Fibroblast of lung (primary cell): ENCODE measurements around the gene KCNQ1OT1. TPM values are rescaled to one million over a fixed set of nuclear protein-coding genes. Genes with fewer than 3 reads are reported as not detected.

Source experiments
- DNase-seq, 2 donors: peaks; one replicate each; pipeline versions ENCODE4 v3.0.0 to v3.0.0-alpha.2; 2010; ENCODE audit warnings: low read depth in 2 of 2
- H2AFZ ChIP-seq: 2 replicates; pipeline ENCODE4 v1.5.1; 2012; ENCODE audit warnings: low read length, control low read depth, inconsistent platforms
- H3K27ac ChIP-seq: 2 replicates; pipeline ENCODE4 v1.5.1; 2011; ENCODE audit warnings: low read length, control low read depth; ENCODE audit not compliant: insufficient read depth
- H3K27me3 ChIP-seq: 2 replicates; pipeline ENCODE4 v1.5.1; 2011; ENCODE audit warnings: mild to moderate bottlenecking, low read length; ENCODE audit not compliant: control insufficient read depth, insufficient read depth
- H3K36me3 ChIP-seq: 2 replicates; pipeline ENCODE4 v1.5.1; 2011; ENCODE audit warnings: low read length; ENCODE audit not compliant: control insufficient read depth, insufficient read depth
- H3K4me1 ChIP-seq: 2 replicates; pipeline ENCODE4 v1.5.1; 2011; ENCODE audit warnings: low read length; ENCODE audit not compliant: control insufficient read depth, insufficient read depth; ENCODE audit errors: extremely low read depth
- H3K4me2 ChIP-seq: 2 replicates; pipeline ENCODE4 v1.5.1; 2011; ENCODE audit warnings: low read length, control low read depth; ENCODE audit not compliant: insufficient read depth; ENCODE audit errors: extremely low read depth
- H3K4me3 ChIP-seq, 4 experiments: fragments of 200-600 bp in 1 of 4; sonication (generic) in 1 of 4; replicated peaks in 1 of 4; 2 replicates each; pipeline ENCODE4 v1.5.1; 2011 to 2016; ENCODE audit warnings: low read length in 4 of 4, low read depth in 3 of 4, mild to moderate bottlenecking in 3 of 4, control low read depth in 2 of 4, inconsistent platforms in 1 of 4, mixed read lengths in 1 of 4; ENCODE audit not compliant: insufficient read depth in 1 of 4; ENCODE audit errors: control extremely low read depth in 1 of 4
- H3K79me2 ChIP-seq: 2 replicates; pipeline ENCODE4 v1.5.1; 2012; ENCODE audit warnings: mild to moderate bottlenecking, low read length, inconsistent platforms; ENCODE audit not compliant: control insufficient read depth, insufficient read depth
- H3K9ac ChIP-seq: 2 replicates; pipeline ENCODE4 v1.5.1; 2011; ENCODE audit warnings: mild to moderate bottlenecking, low read length, control low read depth; ENCODE audit not compliant: insufficient read depth
- H3K9me3 ChIP-seq: 2 replicates; pipeline ENCODE4 v1.5.1; 2012; ENCODE audit warnings: low read depth, low read length; ENCODE audit not compliant: control insufficient read depth, insufficient read depth
- H4K20me1 ChIP-seq: 2 replicates; pipeline ENCODE4 v1.5.1; 2011; ENCODE audit warnings: low read length; ENCODE audit not compliant: control insufficient read depth, insufficient read depth; ENCODE audit errors: extremely low read depth
- EZH2 ChIP-seq: IDR thresholded peaks from 2 replicates; pipeline ENCODE4 v1.5.1; 2012; ENCODE audit warnings: low read length, control low read depth, mild to moderate bottlenecking; ENCODE audit errors: missing control alignments
- polyA plus RNA-seq, 2 donors: library from polyadenylated mRNA; depleted of rRNA in 1 of 2; stranded (reverse) in 1 of 2; unstranded in 1 of 2; fragments of >200 nt; gene quantifications; 2 replicates each; pipeline ENCODE4 v1.2.1, GENCODE V29; 2011 to 2012; ENCODE audit warnings: missing spikeins in 1 of 2
- total RNA-seq: library from RNA; depleted of rRNA; stranded (reverse); fragments of >200 nt; gene quantifications from 2 replicates; pipeline ENCODE4 v1.2.1, GENCODE V29; 2014
- TF ChIP-seq, protein P1 (sequence below), 2 donors: IDR thresholded peaks in 1 of 2; conservative IDR thresholded peaks in 1 of 2; 1 replicate in 1 of 2; 2 replicates in 1 of 2; pipeline ENCODE4 v1.5.1; 2011 to 2012; ENCODE audit warnings: low read length in 2 of 2, control low read depth in 1 of 2, inconsistent platforms in 1 of 2, low read depth in 1 of 2, mild to moderate bottlenecking in 1 of 2

KCNQ1OT1 gene
- total and polyA plus RNA-seq, 2 donors (not counting 1 experiment from before 2014, with no cell fraction given): 0.11 to 1.8 TPM

DNA sequence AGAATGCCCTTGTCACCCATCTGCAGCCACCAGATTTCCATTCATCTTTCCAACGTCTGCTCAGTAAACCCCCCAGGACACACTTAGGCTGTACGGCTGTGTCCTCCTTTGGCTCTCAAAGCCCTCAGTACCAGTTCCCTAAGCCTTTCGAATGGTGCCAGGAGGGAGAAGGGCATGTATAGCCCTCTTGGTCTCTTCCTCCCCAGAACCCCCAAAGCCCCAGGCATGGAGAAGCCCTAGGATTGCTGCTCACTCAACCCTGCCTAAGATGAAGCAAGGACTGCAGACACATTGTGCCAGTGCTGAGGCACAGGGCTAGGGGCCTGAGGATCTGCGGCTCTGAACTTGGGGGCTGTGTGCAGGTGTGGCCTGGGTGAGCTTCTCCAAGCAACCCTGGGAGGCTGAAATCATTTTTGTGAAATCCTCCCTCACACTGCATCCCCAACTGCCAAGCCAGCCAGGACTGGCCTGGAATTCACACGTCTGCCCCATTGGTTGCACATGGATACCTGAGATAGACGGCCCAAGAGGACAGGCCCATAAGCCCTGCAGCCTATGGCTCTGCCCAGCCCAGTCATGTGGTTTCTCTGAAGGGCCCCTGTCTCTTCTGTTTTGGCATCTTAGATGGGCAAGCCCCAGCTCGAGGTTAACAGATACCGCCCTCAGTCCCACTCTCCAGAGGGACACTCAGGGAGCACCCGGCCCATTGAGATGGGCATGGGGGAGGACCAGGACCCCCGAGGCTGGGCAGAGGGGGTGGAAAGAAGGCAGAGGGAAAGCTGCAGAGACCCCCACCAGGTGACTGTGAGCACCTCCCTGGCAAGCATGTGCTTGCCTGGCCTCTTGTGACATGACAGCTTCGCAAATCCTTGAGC is 34.0 kb downstream of the KCNQ1OT1 start:
- no peak for TF ChIP-seq EZH2
- TF ChIP-seq, protein P1, sequence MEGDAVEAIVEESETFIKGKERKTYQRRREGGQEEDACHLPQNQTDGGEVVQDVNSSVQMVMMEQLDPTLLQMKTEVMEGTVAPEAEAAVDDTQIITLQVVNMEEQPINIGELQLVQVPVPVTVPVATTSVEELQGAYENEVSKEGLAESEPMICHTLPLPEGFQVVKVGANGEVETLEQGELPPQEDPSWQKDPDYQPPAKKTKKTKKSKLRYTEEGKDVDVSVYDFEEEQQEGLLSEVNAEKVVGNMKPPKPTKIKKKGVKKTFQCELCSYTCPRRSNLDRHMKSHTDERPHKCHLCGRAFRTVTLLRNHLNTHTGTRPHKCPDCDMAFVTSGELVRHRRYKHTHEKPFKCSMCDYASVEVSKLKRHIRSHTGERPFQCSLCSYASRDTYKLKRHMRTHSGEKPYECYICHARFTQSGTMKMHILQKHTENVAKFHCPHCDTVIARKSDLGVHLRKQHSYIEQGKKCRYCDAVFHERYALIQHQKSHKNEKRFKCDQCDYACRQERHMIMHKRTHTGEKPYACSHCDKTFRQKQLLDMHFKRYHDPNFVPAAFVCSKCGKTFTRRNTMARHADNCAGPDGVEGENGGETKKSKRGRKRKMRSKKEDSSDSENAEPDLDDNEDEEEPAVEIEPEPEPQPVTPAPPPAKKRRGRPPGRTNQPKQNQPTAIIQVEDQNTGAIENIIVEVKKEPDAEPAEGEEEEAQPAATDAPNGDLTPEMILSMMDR (conservative IDR thresholded peaks at IDR 0.05 in 1 of 2, IDR thresholded peaks at IDR 0.05 in 1 of 2; ENCODE audit: low read depth in 1 of 2, low read length in 2 of 2): no peak
- H3K4me2 ChIP-seq: no peak overlapping the region
- no peaks in the 10 kb centered on the region for H3K27me3 ChIP-seq
- no peak overlapping the region for H3K4me3 ChIP-seq
- no peak overlapping the region for H2AFZ ChIP-seq
- H4K20me1 ChIP-seq: no peaks in the 10 kb centered on the region
- no peaks in the 10 kb centered on the region for H3K9me3 ChIP-seq
- no peaks in the 10 kb centered on the region for H3K36me3 ChIP-seq
- no peak for DNase-seq
- no peak overlapping the region for H3K27ac ChIP-seq
- H3K4me1 ChIP-seq: no peaks in the 10 kb centered on the region
- no peaks in the 10 kb centered on the region for H3K79me2 ChIP-seq
- H3K9ac ChIP-seq: no peak overlapping the region

DNA sequence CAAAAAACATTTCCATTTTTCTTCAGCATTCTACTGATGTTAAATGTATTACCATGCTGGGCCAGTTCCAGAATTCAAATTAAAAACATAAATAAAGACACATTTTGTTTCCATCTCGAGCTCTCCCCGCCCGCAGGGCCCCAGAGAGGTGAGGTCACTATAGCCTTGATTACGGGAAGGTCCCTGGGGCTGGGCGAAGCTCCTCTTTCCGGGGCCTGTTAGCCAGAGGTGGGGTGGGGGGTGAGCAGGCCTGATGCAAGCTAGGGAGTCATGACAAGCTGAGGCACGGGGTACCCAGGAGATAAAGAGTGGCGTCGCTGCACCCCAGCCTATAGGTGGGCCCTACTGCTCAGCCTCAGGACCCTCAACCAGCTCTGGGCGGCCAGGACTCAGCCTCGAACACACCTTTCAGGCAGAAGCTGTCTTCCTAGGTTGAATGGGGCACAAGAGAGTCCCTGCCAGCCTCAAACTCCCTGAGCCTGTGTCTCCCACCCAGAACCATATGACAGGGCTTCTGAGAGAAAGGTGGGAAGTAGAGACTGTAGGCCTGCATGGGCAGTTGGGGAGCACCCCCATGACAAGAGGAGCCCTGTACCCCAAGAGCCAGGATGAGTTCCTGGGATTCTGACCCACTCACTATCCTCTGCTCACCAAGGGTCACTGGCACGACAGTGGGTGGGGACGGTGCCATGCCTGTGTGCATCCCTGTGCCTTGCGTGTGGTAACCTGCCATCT is 34.8 kb downstream of the KCNQ1OT1 start:
- no peaks in the 10 kb centered on the region for H3K36me3 ChIP-seq
- H3K27ac ChIP-seq: no peak overlapping the region
- H3K27me3 ChIP-seq: no peaks in the 10 kb centered on the region
- no peaks in the 10 kb centered on the region for H3K79me2 ChIP-seq
- DNase-seq: no peak
- H3K4me3 ChIP-seq: no peak overlapping the region
- H2AFZ ChIP-seq: no peak overlapping the region
- no peak overlapping the region for H3K4me2 ChIP-seq
- TF ChIP-seq, protein P1 (conservative IDR thresholded peaks at IDR 0.05 in 1 of 2, IDR thresholded peaks at IDR 0.05 in 1 of 2; ENCODE audit: low read depth in 1 of 2, low read length in 2 of 2): no peak
- no peak for TF ChIP-seq EZH2
- H4K20me1 ChIP-seq: no peaks in the 10 kb centered on the region
- no peaks in the 10 kb centered on the region for H3K4me1 ChIP-seq
- no peaks in the 10 kb centered on the region for H3K9me3 ChIP-seq
- no peak overlapping the region for H3K9ac ChIP-seq

DNA sequence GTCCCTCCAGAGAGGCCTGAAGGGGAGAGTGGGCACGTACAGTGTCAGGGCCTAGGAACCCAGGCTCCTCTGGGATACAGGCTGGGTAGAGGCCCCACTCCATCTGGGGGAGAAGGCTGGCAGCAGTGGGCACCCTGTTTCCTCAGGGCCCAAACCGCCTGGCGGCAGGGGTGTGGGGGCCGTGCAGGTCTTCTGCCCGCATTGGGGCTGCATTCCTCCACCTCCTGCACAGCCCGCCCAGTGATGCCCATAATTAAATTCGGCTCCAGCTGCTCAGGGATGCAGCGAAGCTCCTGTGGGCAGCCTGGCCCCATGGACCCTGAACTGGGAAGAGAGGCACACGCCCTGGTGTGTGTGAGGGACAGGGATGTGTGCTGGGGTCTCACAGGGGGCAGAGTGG is 35.4 kb downstream of the KCNQ1OT1 start:
- Histone ChIP-seq H3K9me3 (no peaks in the 10 kb centered on the region), H4K20me1 (no peaks in the 10 kb centered on the region), H3K36me3 (no peaks in the 10 kb centered on the region), H3K79me2 (no peaks in the 10 kb centered on the region), H3K27ac (no peak overlapping the region), H3K9ac (no peak overlapping the region), H3K4me1 (no peaks in the 10 kb centered on the region), H2AFZ (no peak overlapping the region), H3K4me3 (no peak overlapping the region), H3K4me2 (no peak overlapping the region), H3K27me3 (no peaks in the 10 kb centered on the region)
- no peak for DNase-seq
- TF ChIP-seq, protein P1 (conservative IDR thresholded peaks at IDR 0.05 in 1 of 2, IDR thresholded peaks at IDR 0.05 in 1 of 2; ENCODE audit: low read depth in 1 of 2, low read length in 2 of 2): no peak
- no peak for TF ChIP-seq EZH2
